NCI-H2107 treated with DMSO at 0.1 percent for 48 hours (cell line): Measurements from ENCODE around the gene P2RY8.
A peak's percentile ranks its signal among the peaks of the same experiment; 100 is the strongest.
"Not testable (repeated sequence)": the region's sequence is repeated elsewhere in the genome, so short reads cannot be mapped to it uniquely, and the experiment has no call there.

Experiments
- DNase-seq: peaks from one replicate; lab custom pipeline; 2025; ENCODE audit not compliant: unreplicated experiment; lab: John Stamatoyannopoulos, UW

Gene P2RY8

GRCh38 chrX:1487401-1487800 is 49.6 kb downstream of the P2RY8 start:
- DNase-seq: no peak

GRCh38 chrX:1486749-1487361 is 50.1 kb downstream of the P2RY8 start:
- no peak for DNase-seq

GRCh38 chrX:1486177-1486576 is 50.8 kb downstream of the P2RY8 start:
- no peak for DNase-seq

- no peak for DNase-seq
Observed at GRCh38 chrX:1485033-1485432, 52.0 kb downstream of the P2RY8 start.

- no peak for DNase-seq
Observed at GRCh38 chrX:1484638-1485019, 52.4 kb downstream of the P2RY8 start.

GRCh38 chrX:1483843-1484637 is 52.9 kb downstream of the P2RY8 start:
- no peak for DNase-seq

GRCh38 chrX:1482530-1482928 is 54.5 kb downstream of the P2RY8 start:
- not testable (repeated sequence) for DNase-seq

GRCh38 chrX:1481636-1482529 is 55.1 kb downstream of the P2RY8 start:
- DNase-seq: no peak

GRCh38 chrX:1480082-1480785 is 56.8 kb downstream of the P2RY8 start:
- no peak for DNase-seq

- no peak for DNase-seq
Observed at GRCh38 chrX:1477801-1478458, 59.1 kb downstream of the P2RY8 start.

- DNase-seq: no peak
Observed at GRCh38 chrX:1477229-1477628, 59.8 kb downstream of the P2RY8 start.

- no peak for DNase-seq
Observed at GRCh38 chrX:1476682-1477081, 60.3 kb downstream of the P2RY8 start.

- no peak for DNase-seq
Observed at GRCh38 chrX:1475881-1476280, 61.1 kb downstream of the P2RY8 start.

- no peak for DNase-seq
Observed at GRCh38 chrX:1475481-1475880, 61.5 kb downstream of the P2RY8 start.

- DNase-seq: not testable (repeated sequence)
Observed at GRCh38 chrX:1474593-1474992, 62.4 kb downstream of the P2RY8 start.

- DNase-seq: no peak
Observed at GRCh38 chrX:1472975-1473374, 64.0 kb downstream of the P2RY8 start.

- peak; percentile 17 for DNase-seq
Observed at GRCh38 chrX:1468250-1468772, 68.7 kb downstream of the P2RY8 start.

GRCh38 chrX:1466971-1467561 is 69.9 kb downstream of the P2RY8 start:
- no peak for DNase-seq

- DNase-seq: no peak
Observed at GRCh38 chrX:1466232-1466661, 70.7 kb downstream of the P2RY8 start.
